Retinal pigment epithelial cell (primary cell): ENCODE data around the gene INTS7.

Experiments used
- DNase-seq: peaks from one replicate; pipeline ENCODE4 v3.0.0-alpha.2; 2010; ENCODE audit warnings: low read depth
- H3K4me3 ChIP-seq: 2 replicates; pipeline ENCODE4 v1.5.1; 2011; ENCODE audit warnings: mild to moderate bottlenecking, low read length, control low read depth, moderate library complexity
- CTCF ChIP-seq: conservative IDR thresholded peaks from 2 replicates; pipeline ENCODE4 v1.5.1; 2011; ENCODE audit warnings: low read depth, low read length, control low read depth, inconsistent platforms

The INTS7 gene

GRCh38 chr1:211893260-211893659, 142.1 kb downstream of the INTS7 start:
- H3K4me3 ChIP-seq: no peak overlapping the region
- no peak for TF ChIP-seq CTCF

DNA sequence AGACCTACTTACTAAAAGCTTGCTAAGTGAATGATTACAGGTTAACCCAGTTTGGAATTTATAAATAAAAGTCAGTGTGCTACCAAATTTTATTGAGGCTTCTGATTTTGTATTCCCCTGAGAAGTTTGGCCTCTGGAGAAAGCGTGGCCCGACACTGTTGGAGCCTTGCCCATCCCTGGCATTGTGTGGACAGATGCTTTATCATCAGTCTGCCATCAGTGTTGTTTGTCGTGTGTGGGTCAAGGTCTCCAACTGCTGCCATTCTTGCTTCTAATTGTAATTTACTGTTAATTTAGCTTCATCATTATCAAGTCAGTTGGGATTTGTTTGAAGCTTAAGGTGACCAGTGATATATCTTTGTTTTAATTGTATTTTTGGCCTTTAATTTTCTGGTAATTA, 142.8 kb downstream of the INTS7 start:
- DNase-seq: no peak
- no peak for TF ChIP-seq CTCF
- no peak overlapping the region for H3K4me3 ChIP-seq

More at GRCh38 chr1:211893260-211893659, 142.1 kb downstream of the INTS7 start:
- no peak for DNase-seq

DNA sequence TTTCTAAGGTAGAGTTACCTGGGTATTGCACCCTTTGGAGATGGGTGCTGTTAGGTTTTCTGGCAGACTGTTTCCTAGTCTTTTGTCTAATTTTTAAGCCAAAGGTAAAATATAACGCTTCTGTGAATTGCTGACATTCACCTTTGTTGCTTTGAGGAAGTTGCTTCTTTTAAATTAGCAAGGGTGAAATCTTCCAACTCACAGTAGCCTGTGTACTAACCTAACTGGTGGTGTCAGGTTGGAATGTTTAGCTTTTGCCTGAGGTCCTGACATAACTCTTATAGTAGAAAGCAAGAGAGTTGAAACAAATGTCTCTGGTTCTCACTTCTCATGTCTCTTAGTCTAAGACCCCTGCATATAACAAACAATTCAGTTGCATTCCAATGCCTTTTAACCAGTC, 143.6 kb downstream of the INTS7 start:
- no peak overlapping the region for H3K4me3 ChIP-seq
- DNase-seq: no peak
- TF ChIP-seq CTCF: no peak
